GM04503 (cell line): ENCODE measurements around the gene IFIT2.
"Not testable (repeated sequence)": the region's sequence is repeated elsewhere in the genome, so short reads cannot be mapped to it uniquely, and the experiment has no call there.

ENCODE experiments used
- DNase-seq: peaks from one replicate; pipeline ENCODE4 v3.0.0-alpha.2; 2012; ENCODE audit warnings: low read depth

The IFIT2 gene

GRCh38 chr10:89301721-89302445 is at the start of gene IFIT2:
Gene IFIT2 (plus strand): TSS chr10:89302046. CDS start chr10:89302124, 78 bp downstream.
- DNase-seq: no peak

GRCh38 chr10:89252225-89252585 is 49.6 kb upstream of the IFIT2 start:
- DNase-seq: no peak

- not testable (repeated sequence) for DNase-seq
Measured at GRCh38 chr10:89255091-89255579, 46.7 kb upstream of the IFIT2 start.

GRCh38 chr10:89255793-89256192 is 46.1 kb upstream of the IFIT2 start:
- DNase-seq: no peak

GRCh38 chr10:89256340-89256739 is 45.5 kb upstream of the IFIT2 start:
- no peak for DNase-seq

- no peak for DNase-seq
Measured at GRCh38 chr10:89256962-89257361, 44.9 kb upstream of the IFIT2 start.

- no peak for DNase-seq
Measured at GRCh38 chr10:89257581-89257980, 44.3 kb upstream of the IFIT2 start.

GRCh38 chr10:89258881-89259280 is 43.0 kb upstream of the IFIT2 start:
- DNase-seq: no peak

- DNase-seq: peak; percentile 84
Measured at GRCh38 chr10:89262086-89263051, 39.5 kb upstream of the IFIT2 start.

- no peak for DNase-seq
Measured at GRCh38 chr10:89263091-89263490, 38.8 kb upstream of the IFIT2 start.

GRCh38 chr10:89263531-89263930 is 38.3 kb upstream of the IFIT2 start:
- no peak for DNase-seq

GRCh38 chr10:89266721-89267453 is 35.0 kb upstream of the IFIT2 start:
- DNase-seq: no peak

- DNase-seq: no peak
Measured at GRCh38 chr10:89269433-89270152, 32.3 kb upstream of the IFIT2 start.

GRCh38 chr10:89270153-89270483 is 31.7 kb upstream of the IFIT2 start:
- no peak for DNase-seq

GRCh38 chr10:89271532-89271931 is 30.3 kb upstream of the IFIT2 start:
- no peak for DNase-seq

- no peak for DNase-seq
Measured at GRCh38 chr10:89273680-89274079, 28.2 kb upstream of the IFIT2 start.

GRCh38 chr10:89274928-89275327 is 26.9 kb upstream of the IFIT2 start:
- DNase-seq: no peak

GRCh38 chr10:89275383-89275782 is 26.5 kb upstream of the IFIT2 start:
- DNase-seq: no peak

- DNase-seq: peak; percentile 89
Measured at GRCh38 chr10:89278034-89278535, 23.8 kb upstream of the IFIT2 start.

- no peak for DNase-seq
Measured at GRCh38 chr10:89278900-89279392, 22.9 kb upstream of the IFIT2 start.

- DNase-seq: no peak
Measured at GRCh38 chr10:89279421-89279869, 22.4 kb upstream of the IFIT2 start.
